Activated CD4-positive, alpha-beta T cell treated with anti-CD3 and anti-CD28 coated beads, Interleukin-10, Interleukin-2, amounts not matched to agents 100 ng/mL and 50 ng/mL, durations not matched to agents 16 hours and 8 hours (primary cell): ENCODE results near the gene COL15A1.

ENCODE experiments used
- DNase-seq: peaks from one replicate; pipeline ENCODE4 v3.0.0-alpha.2; 2020

COL15A1 gene

GRCh38 chr9:98951967-98952366 lies 8.3 kb downstream of the COL15A1 start:
- no peak for DNase-seq

GRCh38 chr9:98953581-98954243 lies 10.0 kb downstream of the COL15A1 start:
- DNase-seq: no peak

GRCh38 chr9:98954244-98954610 lies 10.5 kb downstream of the COL15A1 start:
- DNase-seq: no peak

GRCh38 chr9:98955259-98955658 lies 11.6 kb downstream of the COL15A1 start:
- no peak for DNase-seq

- DNase-seq: no peak
These were observed 14.1 kb downstream of the COL15A1 start for GRCh38 chr9:98957826-98958225.

GRCh38 chr9:98958271-98958984 lies 14.7 kb downstream of the COL15A1 start:
- DNase-seq: no peak

- DNase-seq: no peak
These were observed 16.7 kb downstream of the COL15A1 start for GRCh38 chr9:98960409-98960808.

- no peak for DNase-seq
These were observed 17.9 kb downstream of the COL15A1 start for GRCh38 chr9:98961513-98962180.

- no peak for DNase-seq
These were observed 18.5 kb downstream of the COL15A1 start for GRCh38 chr9:98962181-98962560.

GRCh38 chr9:98962861-98963260 lies 19.2 kb downstream of the COL15A1 start:
- no peak for DNase-seq

- no peak for DNase-seq
These were observed 20.5 kb downstream of the COL15A1 start for GRCh38 chr9:98964201-98964600.

- no peak for DNase-seq
These were observed 21.2 kb downstream of the COL15A1 start for GRCh38 chr9:98964911-98965336.

GRCh38 chr9:98966676-98967075 lies 23.0 kb downstream of the COL15A1 start:
- DNase-seq: no peak

GRCh38 chr9:98967257-98967656 lies 23.6 kb downstream of the COL15A1 start:
- no peak for DNase-seq

- no peak for DNase-seq
These were observed 24.0 kb downstream of the COL15A1 start for GRCh38 chr9:98967680-98968079.

GRCh38 chr9:98968601-98969337 lies 25.1 kb downstream of the COL15A1 start:
- no peak for DNase-seq

GRCh38 chr9:98970532-98971041 lies 26.9 kb downstream of the COL15A1 start:
- DNase-seq: no peak

GRCh38 chr9:98971168-98971914 lies 27.6 kb downstream of the COL15A1 start:
- no peak for DNase-seq

- no peak for DNase-seq
These were observed 28.2 kb downstream of the COL15A1 start for GRCh38 chr9:98971915-98972223.

GRCh38 chr9:98972716-98973115 lies 29.0 kb downstream of the COL15A1 start:
- DNase-seq: no peak

GRCh38 chr9:98973171-98973570 lies 29.5 kb downstream of the COL15A1 start:
- DNase-seq: no peak

GRCh38 chr9:98973576-98973975 lies 29.9 kb downstream of the COL15A1 start:
- no peak for DNase-seq

GRCh38 chr9:98974106-98974505 lies 30.4 kb downstream of the COL15A1 start:
- DNase-seq: no peak
